HEK293T (cell line): ENCODE data around the gene MGAT4C.

Experiments
- ARNT ChIP-seq: fragments of 450-650 bp; IDR thresholded peaks from 2 replicates; pipeline ENCODE4 v1.6.1; 2017; ENCODE audit warnings: mild to moderate bottlenecking
- BHLHE40 ChIP-seq: fragments of 450-650 bp; IDR thresholded peaks from 2 replicates; pipeline ENCODE4 v1.6.1; 2016; ENCODE audit warnings: mild to moderate bottlenecking, moderate library complexity, borderline replicate concordance
- CTBP1 ChIP-seq: fragments of 450-650 bp; IDR thresholded peaks from 2 replicates; pipeline ENCODE4 v1.6.1; 2016; ENCODE audit warnings: borderline replicate concordance
- ELF4 ChIP-seq: fragments of 450-650 bp; IDR thresholded peaks from 2 replicates; pipeline ENCODE4 v1.6.1; 2017; ENCODE audit warnings: antibody characterized with exemption
- FOXA1 ChIP-seq: fragments of 450-650 bp; IDR thresholded peaks from 2 replicates; pipeline ENCODE4 v1.6.1; 2016; ENCODE audit warnings: mild to moderate bottlenecking
- FOXM1 ChIP-seq: fragments of 450-650 bp; IDR thresholded peaks from 2 replicates; pipeline ENCODE4 v1.6.1; 2017; ENCODE audit warnings: mild to moderate bottlenecking, borderline replicate concordance
- HDGF ChIP-seq: fragments of 450-650 bp; IDR thresholded peaks from 2 replicates; pipeline ENCODE4 v1.6.1; 2017; ENCODE audit warnings: antibody characterized with exemption, borderline replicate concordance
- L3MBTL2 ChIP-seq: fragments of 450-650 bp; conservative IDR thresholded peaks from 2 replicates; pipeline ENCODE4 v1.6.1; 2016; ENCODE audit warnings: mild to moderate bottlenecking
- LEF1 ChIP-seq: fragments of 450-650 bp; IDR thresholded peaks from 2 replicates; pipeline ENCODE4 v1.6.1; 2017; ENCODE audit warnings: mild to moderate bottlenecking, borderline replicate concordance
- NFRKB ChIP-seq: fragments of 450-650 bp; IDR thresholded peaks from 2 replicates; pipeline ENCODE4 v1.6.1; 2016; ENCODE audit warnings: mild to moderate bottlenecking, moderate library complexity
- PKNOX1 ChIP-seq: fragments of 450-650 bp; IDR thresholded peaks from 2 replicates; pipeline ENCODE4 v1.6.1; 2016
- SP1 ChIP-seq: fragments of 450-650 bp; IDR thresholded peaks from 2 replicates; pipeline ENCODE4 v1.6.1; 2017
- SUZ12 ChIP-seq: fragments of 450-650 bp; IDR thresholded peaks from 2 replicates; pipeline ENCODE4 v1.6.1; 2016; ENCODE audit warnings: mild to moderate bottlenecking
- TARDBP ChIP-seq: fragments of 450-650 bp; IDR thresholded peaks from 2 replicates; pipeline ENCODE4 v1.6.1; 2016

DNA sequence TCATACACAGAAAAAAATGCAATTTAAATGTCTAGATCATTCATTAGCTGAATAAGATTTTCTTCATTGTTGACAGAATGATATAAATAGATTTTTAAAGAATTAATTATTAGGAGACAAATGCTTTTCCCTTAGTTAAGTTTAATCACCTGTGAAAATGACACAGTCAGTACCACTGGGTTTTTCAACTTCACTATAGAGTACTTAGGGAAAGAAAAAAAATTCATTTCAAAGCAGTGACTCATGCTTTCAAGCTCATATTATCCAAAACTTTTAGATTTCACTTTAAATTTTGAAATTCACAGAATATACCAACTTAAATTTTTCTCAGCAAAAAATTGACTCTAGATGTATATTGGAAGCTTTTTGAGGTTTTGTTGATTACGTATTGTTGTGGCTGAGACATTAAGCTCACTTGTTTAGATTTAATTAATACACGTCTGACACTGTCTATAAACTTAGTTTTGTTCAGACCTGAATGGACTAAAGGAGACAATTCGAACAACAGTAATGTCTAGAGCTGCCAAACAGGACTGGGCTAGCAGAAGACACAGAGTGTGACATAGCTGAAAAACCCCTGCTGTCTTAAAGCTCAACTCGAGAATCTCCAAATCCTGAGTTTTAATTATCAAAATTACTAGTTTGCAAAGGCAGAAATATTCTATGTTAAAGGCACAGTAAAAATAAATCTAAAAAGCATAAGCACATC lies 1.6 kb downstream of the MGAT4C start:
- no peak for TF ChIP-seq NFRKB
- no peak for TF ChIP-seq PKNOX1
- TF ChIP-seq TARDBP: no peak
- no peak for TF ChIP-seq SP1
- no peak for TF ChIP-seq FOXA1
- TF ChIP-seq BHLHE40: no peak
- no peak for TF ChIP-seq ARNT
- no peak for TF ChIP-seq SUZ12
- TF ChIP-seq FOXM1: no peak
- TF ChIP-seq ELF4: no peak
- TF ChIP-seq HDGF: no peak
- no peak for TF ChIP-seq LEF1
- TF ChIP-seq CTBP1: no peak
- no peak for TF ChIP-seq L3MBTL2
